GM12801 (cell line): ENCODE measurements around the gene CLRN1.

Source experiments
- CTCF ChIP-seq: IDR thresholded peaks from one replicate; pipeline ENCODE4 v1.5.1; 2011; ENCODE audit warnings: control low read depth; ENCODE audit not compliant: insufficient read length; ENCODE audit errors: extremely low read depth

Gene CLRN1

DNA sequence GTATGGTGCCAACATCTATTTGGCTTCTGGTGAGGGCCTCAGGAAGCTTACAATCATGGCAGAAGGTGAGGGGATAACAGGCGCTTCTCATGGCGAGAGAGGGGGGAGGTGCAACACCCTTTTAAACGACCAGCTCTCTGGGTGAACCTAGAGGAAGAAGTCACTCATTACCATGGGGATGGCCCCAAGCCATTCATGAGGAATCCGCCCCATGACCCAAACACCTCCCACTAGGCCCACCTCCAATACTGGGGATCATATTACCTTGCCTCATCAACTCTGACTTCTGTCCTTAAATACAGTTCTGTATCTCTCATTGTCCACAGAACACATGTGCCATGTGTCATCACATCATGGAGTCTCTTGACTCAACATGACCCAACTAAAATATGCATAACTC lies 37.5 kb upstream of the CLRN1 start:
- no peak for TF ChIP-seq CTCF

- TF ChIP-seq CTCF = no peak
Measured at GRCh38 chr3:151009430-151009829, 36.9 kb upstream of the CLRN1 start.

- TF ChIP-seq CTCF = no peak
Measured at GRCh38 chr3:151008699-151009098, 36.2 kb upstream of the CLRN1 start.

DNA sequence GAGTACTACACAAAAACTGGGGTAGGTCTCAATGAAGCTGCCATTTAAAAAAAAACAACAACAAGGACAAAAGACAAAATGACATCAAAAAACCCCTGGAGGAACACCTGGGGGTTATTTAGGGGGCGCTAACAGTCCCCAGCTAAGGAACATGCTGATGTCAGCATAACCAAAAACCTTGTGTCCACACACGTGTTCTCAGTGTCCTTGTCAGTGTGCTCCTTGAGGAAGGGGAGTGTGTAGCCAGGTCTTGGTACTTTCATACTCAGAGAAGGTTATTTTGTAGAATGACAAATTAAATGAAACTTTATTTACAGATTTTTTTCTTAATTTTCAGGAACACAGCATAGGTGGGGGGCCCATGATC lies 31.2 kb upstream of the CLRN1 start:
- no peak for TF ChIP-seq CTCF

- no peak for TF ChIP-seq CTCF
Measured at GRCh38 chr3:151003029-151003767, 30.7 kb upstream of the CLRN1 start.

GRCh38 chr3:151002003-151002981 lies 29.8 kb upstream of the CLRN1 start:
- TF ChIP-seq CTCF = no peak

DNA sequence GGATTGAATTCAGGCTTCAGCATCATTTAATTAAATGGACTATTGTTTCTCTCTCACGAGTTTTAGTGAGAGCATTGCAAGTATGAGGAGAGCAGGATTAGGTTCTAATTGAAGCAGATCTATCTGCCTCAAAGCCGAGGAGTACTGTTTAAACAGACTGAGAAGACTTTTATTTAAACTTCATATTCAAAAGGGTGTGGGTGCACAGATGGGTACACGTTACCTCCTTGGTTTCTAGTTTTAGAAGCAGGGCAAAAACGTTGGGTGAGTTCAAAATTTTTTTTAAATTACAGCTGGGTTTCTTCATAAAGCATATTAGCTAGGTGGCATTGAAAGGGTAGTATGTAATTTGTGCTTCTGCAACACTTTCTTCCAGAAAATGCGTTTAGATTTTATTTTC lies 26.5 kb upstream of the CLRN1 start:
- no peak for TF ChIP-seq CTCF
